IPS-NIHi11 (cell line): ENCODE data around the gene EHMT1.
A peak's percentile ranks its signal among the peaks of the same experiment; 100 is the strongest.

Experiments
- DNase-seq: peaks from one replicate; pipeline ENCODE4 v3.0.0; 2012; ENCODE audit warnings: mixed read lengths, low spot score

The EHMT1 gene

DNA sequence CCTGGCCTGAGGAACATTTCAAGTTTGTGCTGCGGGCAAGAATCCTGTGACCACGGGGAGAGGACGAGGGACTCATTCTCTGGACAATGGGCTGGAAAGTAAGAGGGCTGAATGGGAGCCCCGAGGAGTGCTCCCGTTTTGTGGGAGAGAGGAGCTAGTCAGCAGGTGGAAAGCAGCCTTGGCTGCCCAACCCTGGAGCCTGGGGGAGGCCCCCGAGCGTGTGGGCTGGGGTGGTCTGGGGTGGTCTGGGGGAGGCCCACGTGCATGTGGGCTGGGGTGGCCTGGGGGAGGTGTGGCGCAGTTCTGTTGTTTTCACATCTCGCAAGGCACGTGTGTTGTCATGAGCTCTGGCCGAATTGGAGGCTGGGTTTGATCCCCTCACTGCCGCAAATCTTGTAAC is 27.5 kb downstream of the EHMT1 start:
- no peak for DNase-seq

DNA sequence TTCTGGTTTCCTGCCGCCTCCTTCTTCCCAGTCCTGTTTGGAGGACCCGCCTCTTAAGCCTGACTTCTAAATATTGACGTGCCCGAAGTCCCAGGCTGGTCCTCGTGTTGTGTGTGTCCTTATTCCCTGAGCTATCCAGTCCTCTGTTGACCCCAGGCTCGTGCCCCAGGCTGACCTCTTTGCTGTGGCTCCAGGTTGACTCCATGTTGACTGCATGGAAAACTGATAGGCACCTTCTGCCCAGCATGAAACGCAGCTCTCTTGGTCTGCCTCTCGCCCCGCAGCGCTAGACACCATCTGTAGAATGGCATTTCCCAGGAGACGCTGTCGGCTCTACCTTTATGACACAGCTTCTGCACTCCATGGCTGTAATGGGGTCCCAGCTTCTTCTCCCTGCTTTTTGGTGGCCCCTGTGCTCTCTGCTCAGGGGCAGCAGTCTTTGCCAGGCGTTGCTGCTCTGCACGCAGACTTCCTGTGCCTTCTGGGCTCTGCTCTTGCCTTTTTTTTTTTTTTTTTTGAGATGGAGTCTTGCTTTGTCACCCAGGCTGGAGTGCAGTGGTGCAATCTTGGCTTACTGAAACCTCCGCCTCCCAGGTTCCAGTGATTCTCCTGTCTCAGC is 28.4 kb downstream of the EHMT1 start:
- no peak for DNase-seq

DNA sequence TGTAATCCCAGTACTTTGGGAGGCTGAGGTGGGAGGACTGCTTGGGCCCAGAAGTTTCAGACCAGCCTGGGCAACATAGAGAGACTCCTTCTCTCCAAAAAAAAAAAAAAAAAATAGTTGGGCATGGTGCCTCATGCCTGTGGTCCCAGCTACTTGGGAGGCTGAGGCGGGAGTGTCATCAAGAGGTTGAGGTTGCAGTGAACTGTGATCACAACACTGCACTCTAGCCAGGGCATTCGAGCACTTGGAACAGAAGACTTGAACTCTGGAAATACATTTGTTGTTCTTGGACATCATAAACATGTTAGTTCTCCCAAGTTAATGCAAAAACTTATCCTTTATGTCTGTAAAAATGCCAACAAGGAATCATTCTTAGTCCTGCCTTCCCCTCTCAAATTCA is 29.6 kb downstream of the EHMT1 start:
- no peak for DNase-seq

DNA sequence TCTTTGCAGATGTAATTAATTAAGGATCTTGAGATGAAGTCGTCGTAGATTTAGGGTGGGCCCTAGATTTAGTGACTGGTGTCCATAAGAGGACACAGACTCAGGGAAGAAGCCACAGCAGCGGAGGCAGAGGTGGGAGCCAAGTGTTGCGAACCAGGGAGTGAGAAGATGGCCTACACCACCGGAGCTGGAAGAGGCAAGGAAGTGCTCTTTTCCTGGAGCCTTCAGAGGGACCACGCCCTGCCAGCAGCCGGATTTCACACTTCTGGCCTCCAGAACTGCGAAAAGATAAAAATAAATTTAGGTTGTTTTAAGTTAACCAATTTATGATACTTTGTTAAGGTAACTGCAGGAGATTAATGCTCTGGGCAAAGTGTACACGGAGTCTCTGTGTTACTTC is 30.7 kb downstream of the EHMT1 start:
- DNase-seq, result no peak

DNA sequence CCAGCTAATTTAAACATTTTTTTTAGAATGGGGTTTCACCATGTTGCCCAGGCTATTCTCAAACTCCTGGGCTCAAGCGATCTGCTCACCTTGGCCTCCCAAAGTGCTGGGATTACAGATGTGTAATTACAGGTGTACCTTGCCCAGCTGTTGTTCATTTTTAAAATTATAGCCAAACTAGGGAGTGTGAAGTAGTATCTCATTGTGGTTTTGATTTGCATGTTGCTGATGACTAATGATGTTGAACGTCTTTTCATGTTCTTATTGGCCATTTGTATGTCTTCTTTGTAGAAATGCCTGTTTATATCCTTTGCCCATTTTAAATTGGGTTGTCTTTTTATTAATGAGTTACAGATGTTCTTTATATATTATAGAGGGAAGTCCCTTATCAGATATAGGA is 31.5 kb downstream of the EHMT1 start:
- no peak for DNase-seq

DNA sequence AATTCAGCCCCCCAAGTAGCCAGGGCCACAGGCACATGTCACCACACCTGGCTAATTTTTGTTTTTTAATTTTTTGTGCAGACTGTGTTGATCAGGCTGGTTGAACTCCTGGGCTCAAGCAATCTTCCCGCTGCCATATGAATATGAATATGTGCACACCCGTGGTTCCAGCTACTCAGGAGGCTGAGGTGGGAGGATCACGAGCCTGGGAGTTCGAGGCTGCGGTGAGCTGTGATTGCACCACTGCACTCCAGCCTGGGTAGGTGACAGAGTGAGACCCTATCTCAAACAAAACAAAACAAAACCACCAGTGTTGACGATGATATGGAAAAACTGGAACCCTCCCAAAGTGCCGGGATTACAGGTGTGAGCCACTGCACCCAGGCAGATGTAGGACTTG is 32.0 kb downstream of the EHMT1 start:
- no peak for DNase-seq

DNA sequence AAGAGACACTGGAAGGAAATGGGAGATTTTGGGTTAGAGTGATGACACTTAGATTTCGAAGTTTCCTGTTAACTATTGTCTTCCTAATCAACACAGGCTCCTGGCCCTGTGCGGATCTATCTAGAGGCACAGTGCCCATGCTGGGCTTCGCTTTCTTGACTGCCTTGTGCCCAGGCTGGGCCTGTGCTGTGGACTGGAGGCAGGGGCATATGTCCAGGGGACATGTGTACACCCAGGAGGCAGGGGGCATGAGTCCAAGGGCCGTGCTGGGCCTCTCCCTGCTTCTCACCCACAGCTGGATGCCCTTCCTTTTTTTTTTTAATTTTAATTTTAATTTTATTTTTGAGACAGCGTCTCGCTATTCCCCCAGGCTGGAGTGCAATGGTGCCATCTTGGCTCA is 37.6 kb downstream of the EHMT1 start:
- no peak for DNase-seq

DNA sequence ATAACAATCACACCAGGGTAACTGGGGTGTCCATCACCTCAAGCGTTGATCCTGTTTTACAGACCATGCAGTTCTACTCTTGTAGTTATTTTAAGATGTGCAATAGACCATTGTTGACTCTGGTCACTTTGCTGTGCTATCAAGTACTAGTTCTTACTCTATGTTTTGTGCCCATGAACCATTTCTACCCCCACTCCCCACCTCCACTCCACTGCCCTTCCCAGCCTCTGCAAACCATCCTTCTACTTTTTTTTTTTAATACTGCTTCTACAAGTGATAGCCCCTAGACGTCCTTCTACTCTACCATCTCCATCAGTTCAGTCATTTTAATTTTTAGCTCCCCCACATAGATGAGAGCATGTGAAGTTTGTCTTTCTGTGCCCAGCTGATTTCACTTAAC is 38.8 kb downstream of the EHMT1 start:
- no peak for DNase-seq

DNA sequence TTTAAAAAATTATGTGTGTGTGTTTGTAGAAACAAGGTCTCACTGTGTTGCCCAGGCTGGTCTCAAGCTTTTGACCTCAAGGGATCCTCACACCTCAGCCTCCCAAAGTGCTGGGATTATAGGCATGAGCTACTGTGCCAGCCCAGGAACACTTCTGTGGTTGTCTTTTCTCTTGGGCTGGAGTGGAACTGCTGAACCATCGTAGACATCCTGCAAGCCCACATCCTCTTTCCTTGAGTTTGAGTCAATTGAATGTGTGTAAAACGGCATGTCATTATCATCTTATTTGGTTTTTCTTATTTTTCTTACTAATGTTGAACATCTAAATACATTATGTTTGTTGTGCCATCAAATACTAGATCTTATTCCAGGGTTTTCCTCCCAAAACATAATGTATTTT is 40.0 kb downstream of the EHMT1 start:
- DNase-seq, result no peak

DNA sequence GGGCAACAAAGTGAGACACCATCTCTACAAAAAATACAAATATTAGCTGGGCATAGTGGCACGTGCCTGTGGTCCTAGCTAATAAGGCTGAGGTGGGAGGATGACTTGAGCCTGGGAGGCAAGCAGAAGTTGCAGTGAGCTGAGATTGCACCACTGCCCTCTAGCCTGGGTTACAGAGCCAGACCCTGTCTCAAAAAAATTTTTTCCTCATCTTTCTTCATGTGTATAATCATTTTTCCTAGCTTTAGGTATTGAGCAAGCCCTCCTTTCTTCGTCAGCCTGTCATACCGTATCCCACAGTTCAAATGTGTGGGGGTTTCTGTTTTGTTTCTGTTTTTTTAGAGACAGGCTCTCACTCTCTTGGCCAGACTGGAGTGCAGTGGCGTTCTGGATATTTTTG is 41.3 kb downstream of the EHMT1 start:
- no peak for DNase-seq

DNA sequence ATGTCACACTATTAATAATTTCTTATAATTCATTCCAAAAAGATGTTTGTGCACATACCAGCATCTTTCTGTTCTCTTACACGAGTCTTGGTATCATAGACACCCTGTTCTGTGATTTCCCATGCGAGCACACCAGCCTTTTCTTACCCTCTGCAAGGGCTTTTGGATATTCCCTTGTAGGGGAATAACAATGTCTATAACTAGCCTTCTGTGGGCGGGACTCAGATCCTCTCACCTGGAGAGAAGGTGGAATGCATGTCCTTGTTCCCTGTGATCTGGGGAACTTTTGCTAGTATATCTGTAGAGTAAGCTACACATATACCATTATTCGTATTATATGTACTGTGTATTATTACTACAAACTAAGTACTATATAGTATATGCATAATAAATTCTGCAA is 44.8 kb downstream of the EHMT1 start:
- no peak for DNase-seq

DNA sequence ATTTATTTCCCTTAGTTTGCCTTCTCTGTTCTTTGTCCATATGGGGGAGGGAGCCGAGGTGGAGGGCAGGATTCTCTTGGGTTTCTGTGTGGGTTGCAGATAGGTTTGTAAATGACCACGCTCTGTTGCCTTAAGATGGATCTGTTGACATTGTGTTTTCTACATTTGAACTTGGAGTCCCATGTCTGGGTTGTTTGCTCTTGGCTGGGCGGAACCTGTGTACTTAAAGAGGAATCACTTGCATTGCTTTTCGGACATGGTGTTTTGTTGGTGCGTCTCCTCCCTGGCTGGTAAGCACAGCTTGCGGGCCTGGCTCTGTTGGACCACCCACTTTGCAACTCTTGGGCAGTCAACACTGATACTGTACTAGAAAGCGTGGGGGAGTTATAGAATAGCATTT is 45.9 kb downstream of the EHMT1 start:
- no peak for DNase-seq

DNA sequence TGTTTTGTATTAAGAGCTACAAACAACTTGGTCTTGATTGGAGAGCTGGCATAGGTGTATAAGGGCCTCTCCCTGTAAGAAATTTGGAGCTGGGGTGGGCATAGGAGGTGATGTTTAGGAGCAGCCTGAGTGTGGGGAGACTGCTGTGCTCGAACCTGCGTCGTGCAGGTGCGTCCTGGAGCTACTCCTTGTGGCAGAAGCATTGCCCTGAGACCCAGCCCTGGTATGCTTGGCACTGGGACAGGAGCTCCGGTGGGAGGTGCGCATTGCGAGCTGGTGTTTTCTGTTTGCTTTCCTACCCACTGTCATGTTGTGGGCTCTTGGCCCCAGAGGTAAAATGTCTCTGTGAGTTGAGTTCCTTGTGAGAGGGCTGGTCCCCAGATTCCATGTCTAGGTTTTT is 46.4 kb downstream of the EHMT1 start:
- no peak for DNase-seq

DNA sequence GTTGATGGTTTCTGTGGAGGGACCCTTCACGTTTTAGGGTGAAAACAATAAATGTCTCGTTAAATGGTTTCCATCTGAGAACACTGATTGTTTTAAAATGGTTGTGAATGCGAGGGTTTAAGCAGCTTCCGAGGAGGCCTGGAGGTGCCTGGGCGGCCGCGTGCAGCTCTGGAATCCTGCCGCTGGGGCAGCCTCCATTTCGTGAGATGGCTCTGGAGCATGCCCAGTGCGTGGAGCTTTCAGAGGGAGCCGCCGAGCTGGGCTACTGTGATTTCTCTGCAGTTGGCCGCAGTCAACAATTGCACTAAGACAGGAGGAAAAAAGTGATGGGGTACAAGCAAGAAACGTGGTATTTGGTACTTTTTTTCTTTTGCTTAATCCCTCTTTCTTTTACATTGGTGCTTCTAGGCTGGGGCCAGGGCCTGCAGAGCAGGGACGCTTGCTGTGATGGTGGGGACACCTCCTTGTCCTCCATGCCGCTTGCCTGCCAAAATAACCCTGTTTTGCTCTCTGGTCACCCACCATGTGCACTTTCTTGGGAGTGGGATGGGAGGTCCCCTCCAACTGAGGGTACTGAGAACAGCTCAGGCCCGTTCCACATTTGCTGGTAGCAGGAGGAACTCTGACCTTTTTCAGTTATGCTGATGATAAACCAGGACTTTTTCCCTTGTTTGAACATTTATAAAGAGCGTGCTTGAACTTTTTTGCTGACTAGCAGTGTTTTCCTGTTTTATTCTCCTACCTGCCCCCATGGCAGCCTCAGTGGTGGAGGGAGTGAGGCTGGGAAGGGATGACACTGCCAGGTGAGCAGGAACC is 47.1 kb downstream of the EHMT1 start:
- DNase-seq, result peak; percentile 58

DNA sequence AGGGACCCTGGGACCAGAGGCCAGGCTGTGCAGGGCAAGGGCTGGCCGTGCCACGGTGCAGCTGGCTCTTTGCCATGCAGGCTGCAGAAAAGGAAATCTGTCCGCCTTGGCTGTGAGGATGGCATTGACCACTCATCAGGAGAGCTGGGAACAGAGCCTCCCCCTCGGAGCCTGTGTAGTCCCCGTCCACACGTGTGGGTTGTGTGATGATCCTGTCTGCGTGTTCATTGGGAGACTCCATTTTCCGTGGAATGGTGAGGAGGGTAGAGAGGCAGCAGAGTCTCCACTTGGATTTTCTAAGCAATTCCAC is 47.7 kb downstream of the EHMT1 start:
- DNase-seq, result no peak

DNA sequence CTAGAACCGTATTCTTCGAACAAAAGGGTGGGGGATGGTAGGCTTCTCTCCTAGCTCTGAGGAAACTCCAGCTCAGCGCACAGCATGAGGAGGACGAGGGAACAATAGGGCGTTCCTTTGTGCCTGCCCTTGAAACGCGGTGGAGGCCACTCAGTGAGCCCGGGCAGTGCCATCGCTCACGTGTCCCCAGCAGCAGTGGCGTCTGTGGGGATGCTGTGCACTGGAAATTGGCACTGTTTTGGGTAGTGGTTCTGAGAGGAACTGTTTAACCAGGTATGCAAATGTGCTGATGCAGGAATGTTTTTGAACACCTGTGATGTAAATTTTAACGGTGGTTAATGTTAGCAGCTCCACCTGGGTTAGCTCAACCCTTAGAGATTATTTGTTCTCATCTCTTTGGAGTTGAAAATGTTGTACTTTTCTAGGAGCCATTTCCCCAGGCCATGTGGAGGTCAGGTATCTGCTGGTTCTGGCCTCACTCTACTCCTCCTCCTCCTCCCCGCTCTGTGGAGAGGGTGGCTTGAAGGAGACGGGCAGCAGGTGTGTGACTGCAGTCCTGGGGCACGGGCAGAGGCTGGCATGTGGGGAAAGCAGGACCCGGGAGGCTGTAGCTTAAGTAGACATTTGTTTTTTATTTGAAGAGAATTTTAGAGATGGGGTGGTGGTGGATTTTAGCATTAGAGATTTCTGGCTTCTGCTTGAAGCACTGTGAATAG is 48.3 kb downstream of the EHMT1 start:
- peak; percentile 64 for DNase-seq

DNA sequence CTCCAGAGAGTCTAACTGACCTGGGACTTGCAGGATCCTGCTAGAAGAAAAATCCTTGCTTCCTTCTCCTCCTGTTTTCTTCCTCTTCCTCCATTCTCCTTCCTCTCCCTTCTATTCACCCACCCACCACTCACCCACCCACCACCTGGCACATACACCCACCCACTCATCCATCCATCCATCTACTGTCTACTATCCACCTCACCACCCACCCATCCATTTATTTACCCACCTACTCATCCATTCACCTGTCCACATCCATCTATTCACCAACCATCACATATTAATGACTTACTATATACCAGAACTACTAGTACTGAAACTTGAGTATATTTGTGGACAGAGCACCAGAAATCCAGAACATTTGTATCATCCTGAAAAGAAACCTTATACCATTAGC is 49.4 kb downstream of the EHMT1 start:
- no peak for DNase-seq

DNA sequence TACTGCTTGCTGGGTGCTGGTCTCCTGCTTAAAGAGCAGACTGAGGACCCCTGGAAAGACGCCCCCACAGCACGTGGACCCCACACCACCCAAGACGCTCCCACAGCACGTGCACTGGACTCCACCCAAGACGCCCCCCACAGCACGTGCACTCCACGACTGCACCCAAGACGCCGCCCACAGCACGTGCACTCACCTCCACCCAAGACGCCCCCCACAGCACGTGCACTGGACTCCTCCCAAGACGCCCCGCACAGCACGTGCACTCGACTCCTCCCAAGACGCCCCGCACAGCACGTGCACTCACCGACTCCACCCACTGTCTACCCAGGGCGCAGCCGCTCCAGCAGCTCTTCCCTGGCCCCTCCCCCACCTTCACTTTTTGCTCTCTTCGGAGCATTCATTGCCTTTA is 50.5 kb downstream of the EHMT1 start:
- DNase-seq, result no peak

DNA sequence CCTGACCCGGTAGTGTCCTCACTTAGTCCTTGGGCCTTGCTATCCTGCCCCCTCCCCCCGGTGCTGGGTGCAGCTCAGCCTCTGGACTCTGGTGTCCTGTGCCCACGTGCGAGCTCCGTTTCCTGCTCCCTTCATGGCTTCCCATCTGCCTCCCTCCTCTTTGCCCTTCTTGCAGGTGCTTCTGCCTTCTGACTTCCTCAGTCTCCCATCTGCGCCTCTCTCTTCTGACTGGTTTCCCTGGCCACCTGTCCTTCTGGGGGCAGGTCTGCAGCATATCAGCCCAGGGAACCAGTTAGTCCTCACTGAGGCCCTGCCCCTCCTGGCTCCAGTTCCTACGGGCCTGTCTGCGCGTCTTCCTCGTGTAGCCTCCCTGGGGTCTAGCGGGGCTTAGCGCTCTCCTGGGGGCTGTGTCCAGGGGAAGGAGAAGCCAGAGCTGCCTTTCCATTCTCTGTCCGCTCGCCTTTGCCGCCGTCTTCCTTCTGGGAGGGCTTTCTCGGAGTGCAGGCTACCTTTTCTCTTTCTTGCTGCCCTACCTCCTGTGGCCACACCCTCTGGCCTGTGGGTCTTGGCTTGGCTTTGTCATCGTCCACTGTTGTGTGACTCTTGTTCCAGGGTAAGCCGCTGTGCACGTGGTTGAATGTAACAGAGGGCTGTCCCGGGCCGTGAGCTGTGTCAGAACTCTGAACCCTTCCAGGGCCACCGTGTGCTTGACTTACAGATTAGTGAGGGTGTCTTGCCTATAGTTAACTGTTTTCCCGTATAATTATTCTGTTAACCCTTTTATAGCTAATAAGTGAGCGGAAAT is 51.8 kb downstream of the EHMT1 start:
- DNase-seq, result peak; percentile 67

DNA sequence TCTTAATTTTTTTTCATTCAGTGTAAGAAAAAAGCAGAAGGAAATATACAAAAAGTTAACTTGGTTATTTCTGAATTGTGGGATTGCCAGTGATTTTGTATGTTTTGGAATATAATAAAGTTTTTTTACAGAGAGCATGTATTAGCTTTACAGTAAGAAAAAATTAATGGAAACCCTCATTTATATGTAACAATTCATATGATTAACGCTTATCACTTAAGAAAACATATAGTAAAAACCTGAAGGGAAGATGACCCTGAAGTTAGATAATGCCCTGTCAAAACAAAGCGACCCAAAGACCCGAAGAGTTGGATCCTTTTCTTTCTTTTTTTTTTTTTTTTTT is 52.4 kb downstream of the EHMT1 start:
- DNase-seq, result no peak

DNA sequence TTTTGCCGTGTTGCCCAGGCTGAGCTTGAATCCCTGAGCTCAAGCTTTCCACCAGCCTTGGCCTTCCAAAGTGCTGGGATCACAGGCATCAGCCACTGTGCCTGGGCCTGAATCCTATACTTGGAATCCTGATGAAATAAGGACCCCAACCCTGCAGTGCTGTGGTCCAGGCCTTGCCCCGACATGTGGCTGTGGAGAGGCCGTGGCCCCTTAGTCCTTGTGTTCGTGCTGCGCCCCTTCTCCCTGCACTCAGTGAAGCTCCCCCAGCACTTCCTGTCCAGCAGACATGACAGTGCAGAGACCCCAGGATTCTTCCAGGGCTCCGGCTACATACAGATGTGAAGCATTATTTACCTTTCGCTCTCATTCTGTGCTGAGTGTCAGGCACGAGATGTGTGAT is 52.9 kb downstream of the EHMT1 start:
- DNase-seq, result no peak

DNA sequence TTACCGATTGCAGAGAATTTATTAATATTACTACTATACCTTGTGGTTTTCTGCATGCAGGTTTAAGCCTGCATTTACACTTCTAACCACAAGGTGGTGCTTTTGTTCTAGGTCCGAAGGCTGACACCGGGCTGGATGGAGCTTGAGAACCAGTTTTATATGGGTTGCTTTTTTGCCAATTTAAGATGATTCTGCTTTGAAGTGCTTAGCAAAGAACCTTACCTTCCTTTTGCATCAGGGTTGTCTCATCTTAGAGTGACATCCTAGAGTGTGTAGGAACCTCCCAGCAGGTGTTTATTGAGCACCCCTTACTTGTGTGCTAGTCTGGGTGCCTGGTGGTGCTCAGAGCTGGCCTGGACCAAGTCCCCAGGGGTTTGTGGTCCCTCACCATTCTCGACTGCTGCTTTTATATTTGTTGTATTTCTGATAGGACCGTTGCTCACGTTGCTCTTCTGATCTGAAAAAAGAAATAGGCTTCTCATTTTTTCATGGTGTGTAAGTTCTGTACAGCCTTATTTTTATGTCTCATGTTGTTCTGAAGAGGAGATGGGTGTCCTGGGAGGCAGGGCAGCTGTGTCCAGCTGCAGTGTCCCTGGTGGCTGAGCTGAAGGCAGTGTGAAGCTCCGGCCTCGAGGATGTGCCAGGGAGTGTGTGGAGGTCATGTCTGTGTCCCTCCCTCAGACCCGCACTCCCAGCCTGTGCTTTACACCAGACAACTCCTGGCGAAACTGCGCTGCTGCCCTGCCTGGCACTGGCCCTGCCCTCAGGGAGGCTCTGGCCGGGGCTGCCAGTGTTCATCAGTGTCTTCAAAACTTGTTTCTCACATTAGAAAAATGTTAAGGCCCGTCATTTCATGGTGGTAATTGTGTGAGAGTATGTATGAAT is 54.3 kb downstream of the EHMT1 start:
- peak; percentile 63 for DNase-seq
